ENCODE results near the gene DERL3. TPM values are rescaled to one million over a fixed set of nuclear protein-coding genes. Genes with fewer than 3 reads are reported as not detected.
"Not testable (repeated sequence)": the region's sequence is repeated elsewhere in the genome, so short reads cannot be mapped to it uniquely, and the experiment has no call there.

Gene DERL3
- 0.43 and 1.6 TPM in 2 replicates for total RNA-seq (2014; rRNA removed; shearing (Covaris generic))

GRCh38 chr22:23838681-23839468 lies at the start of gene DERL3:
Gene DERL3, minus strand, starts transcription at chr22:23839006. Its CDS starts 19 bp downstream, at chr22:23838987.
- DNase-seq (ENCODE audit: low spot score), result peak; percentile 97

- no peak for DNase-seq (ENCODE audit: low spot score)
These were observed 45.3 kb upstream of the DERL3 start for GRCh38 chr22:23884140-23884539.

- no peak for DNase-seq (ENCODE audit: low spot score)
These were observed 44.9 kb upstream of the DERL3 start for GRCh38 chr22:23883658-23884057.

- DNase-seq (ENCODE audit: low spot score), result no peak
These were observed 43.6 kb upstream of the DERL3 start for GRCh38 chr22:23882370-23882769.

- DNase-seq (ENCODE audit: low spot score), result no peak
These were observed 39.4 kb upstream of the DERL3 start for GRCh38 chr22:23878219-23878618.

- no peak for DNase-seq (ENCODE audit: low spot score)
These were observed 38.8 kb upstream of the DERL3 start for GRCh38 chr22:23877566-23877965.

- DNase-seq (ENCODE audit: low spot score), result no peak
These were observed 37.0 kb upstream of the DERL3 start for GRCh38 chr22:23875801-23876200.

GRCh38 chr22:23874871-23875270 lies 36.1 kb upstream of the DERL3 start:
- no peak for DNase-seq (ENCODE audit: low spot score)

- no peak for DNase-seq (ENCODE audit: low spot score)
These were observed 29.8 kb upstream of the DERL3 start for GRCh38 chr22:23868580-23868979.

- not testable (repeated sequence) for DNase-seq (ENCODE audit: low spot score)
These were observed 25.8 kb upstream of the DERL3 start for GRCh38 chr22:23864499-23865154.

GRCh38 chr22:23862103-23862502 lies 23.3 kb upstream of the DERL3 start:
- DNase-seq (ENCODE audit: low spot score), result peak; percentile 24

- DNase-seq (ENCODE audit: low spot score), result not testable (repeated sequence)
These were observed 21.4 kb upstream of the DERL3 start for GRCh38 chr22:23860187-23860586.

- DNase-seq (ENCODE audit: low spot score), result no peak
These were observed 20.4 kb upstream of the DERL3 start for GRCh38 chr22:23859201-23859600.

GRCh38 chr22:23858484-23858815 lies 19.6 kb upstream of the DERL3 start:
- no peak for DNase-seq (ENCODE audit: low spot score)

GRCh38 chr22:23857606-23858483 lies 19.0 kb upstream of the DERL3 start, which contains the start of gene SLC2A11:
Gene SLC2A11, plus strand, starts transcription at chr22:23857875. Its CDS starts 125 bp downstream, at chr22:23858000.
- DNase-seq (ENCODE audit: low spot score), result peak; percentile 95

- no peak for DNase-seq (ENCODE audit: low spot score)
These were observed 18.2 kb upstream of the DERL3 start for GRCh38 chr22:23856721-23857605.

- DNase-seq (ENCODE audit: low spot score), result no peak
These were observed 11.4 kb upstream of the DERL3 start for GRCh38 chr22:23850136-23850611.

GRCh38 chr22:23849009-23850006 lies 10.5 kb upstream of the DERL3 start:
- DNase-seq (ENCODE audit: low spot score), result peak; percentile 17

GRCh38 chr22:23847991-23848864 lies 9.4 kb upstream of the DERL3 start:
- DNase-seq (ENCODE audit: low spot score), result no peak

Data from H4 (cell line).